GM12873 (cell line): ENCODE measurements around the gene KSR2.

Experiments used
- CTCF ChIP-seq: IDR thresholded peaks from 2 replicates; pipeline ENCODE4 v1.5.1; 2012; ENCODE audit warnings: low read depth, mild to moderate bottlenecking, moderate library complexity, low read length, control low read depth; ENCODE audit not compliant: insufficient read depth; ENCODE audit errors: missing control alignments

The KSR2 gene

GRCh38 chr12:117790198-117790597 lies 178.6 kb downstream of the KSR2 start:
- no peak for TF ChIP-seq CTCF

- no peak for TF ChIP-seq CTCF
These were observed 179.4 kb downstream of the KSR2 start for GRCh38 chr12:117789195-117789912.

- no peak for TF ChIP-seq CTCF
These were observed 190.1 kb downstream of the KSR2 start for GRCh38 chr12:117778656-117779055.

GRCh38 chr12:117774941-117775775 lies 193.6 kb downstream of the KSR2 start:
- no peak for TF ChIP-seq CTCF

GRCh38 chr12:117768860-117769259 lies 199.9 kb downstream of the KSR2 start:
- TF ChIP-seq CTCF = no peak

- TF ChIP-seq CTCF = no peak
These were observed 202.8 kb downstream of the KSR2 start for GRCh38 chr12:117766008-117766407.

GRCh38 chr12:117762143-117762542 lies 206.6 kb downstream of the KSR2 start:
- no peak for TF ChIP-seq CTCF
